Erythroblast (primary cell): ENCODE data around the gene C2orf76.

Source experiments
- GATA1 ChIP-seq: IDR thresholded peaks from 2 replicates; pipeline ENCODE4 v1.6.1; 2011; ENCODE audit warnings: low read depth, mild to moderate bottlenecking, control low read depth, low read length, moderate library complexity
- POLR2A ChIP-seq: IDR thresholded peaks from 2 replicates; pipeline ENCODE4 v1.6.1; 2011; ENCODE audit warnings: mild to moderate bottlenecking, low read length

- TF ChIP-seq POLR2A (no peak), GATA1 (no peak)
These were observed 429 bp downstream of the C2orf76 start for GRCh38 chr2:119366161-119366648.
